Measurements from ENCODE around the gene ZFAND4. TPM values are rescaled to one million over a fixed set of nuclear protein-coding genes. Genes with fewer than 3 reads are reported as not detected.

ZFAND4 gene
- total and polyA plus RNA-seq, 2 donors from 2014 or later, result 6.6 to 17.4 TPM

DNA sequence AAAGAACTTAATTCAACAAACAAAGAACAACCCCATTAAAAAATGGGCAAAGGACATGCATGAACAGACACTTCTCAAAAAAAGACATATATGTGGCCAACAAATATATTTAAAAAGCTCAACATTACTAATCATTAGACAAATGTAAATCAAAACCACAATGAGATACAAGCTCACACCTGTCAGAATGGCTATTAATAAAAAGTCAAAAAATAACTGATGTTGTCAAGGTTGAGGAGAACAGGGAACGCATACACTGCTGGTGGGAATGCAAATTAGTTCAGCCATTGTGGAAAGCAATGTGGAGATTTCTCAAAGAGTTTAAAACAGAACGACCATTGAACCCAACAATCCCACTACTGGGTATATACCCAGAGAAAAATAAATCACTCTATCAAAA, 19.1 kb downstream of the ZFAND4 start:
- TF ChIP-seq, protein P1, sequence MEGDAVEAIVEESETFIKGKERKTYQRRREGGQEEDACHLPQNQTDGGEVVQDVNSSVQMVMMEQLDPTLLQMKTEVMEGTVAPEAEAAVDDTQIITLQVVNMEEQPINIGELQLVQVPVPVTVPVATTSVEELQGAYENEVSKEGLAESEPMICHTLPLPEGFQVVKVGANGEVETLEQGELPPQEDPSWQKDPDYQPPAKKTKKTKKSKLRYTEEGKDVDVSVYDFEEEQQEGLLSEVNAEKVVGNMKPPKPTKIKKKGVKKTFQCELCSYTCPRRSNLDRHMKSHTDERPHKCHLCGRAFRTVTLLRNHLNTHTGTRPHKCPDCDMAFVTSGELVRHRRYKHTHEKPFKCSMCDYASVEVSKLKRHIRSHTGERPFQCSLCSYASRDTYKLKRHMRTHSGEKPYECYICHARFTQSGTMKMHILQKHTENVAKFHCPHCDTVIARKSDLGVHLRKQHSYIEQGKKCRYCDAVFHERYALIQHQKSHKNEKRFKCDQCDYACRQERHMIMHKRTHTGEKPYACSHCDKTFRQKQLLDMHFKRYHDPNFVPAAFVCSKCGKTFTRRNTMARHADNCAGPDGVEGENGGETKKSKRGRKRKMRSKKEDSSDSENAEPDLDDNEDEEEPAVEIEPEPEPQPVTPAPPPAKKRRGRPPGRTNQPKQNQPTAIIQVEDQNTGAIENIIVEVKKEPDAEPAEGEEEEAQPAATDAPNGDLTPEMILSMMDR (IDR thresholded peaks at IDR 0.05; ENCODE audit: borderline replicate concordance, extremely low read depth, insufficient read depth), result no peak
- no peak for FAIRE-seq
- no peaks in the 10 kb centered on the region for H3K9me3 ChIP-seq (ENCODE audit: control insufficient read depth in 2 of 3, insufficient read depth in 1 of 3, low read length in 3 of 3)

DNA sequence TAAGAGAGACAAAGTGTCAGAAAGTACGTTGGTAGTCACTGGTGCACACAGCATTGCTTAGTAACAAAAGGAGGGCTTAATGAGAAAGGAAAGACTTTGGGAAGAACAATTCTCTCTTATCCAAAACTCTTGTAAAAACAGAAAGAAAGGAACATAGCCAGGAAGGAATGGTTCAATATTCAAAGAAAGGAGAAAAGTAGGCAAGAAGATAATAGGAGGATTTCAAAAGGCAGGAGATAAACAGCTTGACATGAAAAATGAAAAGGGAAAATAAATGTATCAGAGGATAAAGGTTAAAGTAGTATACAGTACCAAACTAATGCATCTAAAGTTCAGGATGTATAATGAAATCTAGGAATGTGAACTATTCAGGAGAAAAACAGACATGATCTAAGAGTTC, 20.1 kb downstream of the ZFAND4 start:
- intact Hi-C loops (cut with DNase I), result no loop called here
- TF ChIP-seq, protein P1 (IDR thresholded peaks at IDR 0.05; ENCODE audit: borderline replicate concordance, extremely low read depth, insufficient read depth), result no peak
- no peaks in the 10 kb centered on the region for H3K27me3 ChIP-seq (ENCODE audit: control insufficient read depth, insufficient read depth, low read length)
- no peaks in the 10 kb centered on the region for H3K9me3 ChIP-seq (ENCODE audit: control insufficient read depth in 2 of 3, insufficient read depth in 1 of 3, low read length in 3 of 3)
- no peak overlapping the region for H3K4me3 ChIP-seq (ENCODE audit: low read length in 3 of 3)
- DNase-seq (no peak), FAIRE-seq (no peak)
- no peak overlapping the region for H3K9ac ChIP-seq (ENCODE audit: low read length in 3 of 3)
- H3K4me1 ChIP-seq (ENCODE audit: control insufficient read depth in 2 of 3, insufficient read depth in 2 of 3, low read depth in 1 of 3, low read length in 3 of 3), result no peaks in the 10 kb centered on the region
- H3K27ac ChIP-seq (ENCODE audit: low read depth in 2 of 2, low read length in 2 of 2), result no peak overlapping the region
- peaks cover 0 to 15% (median 5%) of the 10 kb centered on the region in 3 donors for H3K36me3 ChIP-seq (ENCODE audit: control insufficient read depth in 2 of 3, insufficient read depth in 3 of 3, low read length in 3 of 3)

More for the DNA sequence above, 19.1 kb downstream of the ZFAND4 start:
- no peaks in the 10 kb centered on the region for H3K27me3 ChIP-seq (ENCODE audit: control insufficient read depth, insufficient read depth, low read length)
- DNase-seq, result no peak
- no peak overlapping the region for H3K27ac ChIP-seq (ENCODE audit: low read depth in 2 of 2, low read length in 2 of 2)
- no peaks in the 10 kb centered on the region for H3K4me1 ChIP-seq (ENCODE audit: control insufficient read depth in 2 of 3, insufficient read depth in 2 of 3, low read depth in 1 of 3, low read length in 3 of 3)
- H3K36me3 ChIP-seq (ENCODE audit: control insufficient read depth in 2 of 3, insufficient read depth in 3 of 3, low read length in 3 of 3), result peaks cover 0 to 6% (median 3%) of the 10 kb centered on the region in 3 donors
- no peak overlapping the region for H3K4me3 ChIP-seq (ENCODE audit: low read length in 3 of 3)
- H3K9ac ChIP-seq (ENCODE audit: low read length in 3 of 3), result no peak overlapping the region
- intact Hi-C loops (cut with DNase I), result no loop called here

DNA sequence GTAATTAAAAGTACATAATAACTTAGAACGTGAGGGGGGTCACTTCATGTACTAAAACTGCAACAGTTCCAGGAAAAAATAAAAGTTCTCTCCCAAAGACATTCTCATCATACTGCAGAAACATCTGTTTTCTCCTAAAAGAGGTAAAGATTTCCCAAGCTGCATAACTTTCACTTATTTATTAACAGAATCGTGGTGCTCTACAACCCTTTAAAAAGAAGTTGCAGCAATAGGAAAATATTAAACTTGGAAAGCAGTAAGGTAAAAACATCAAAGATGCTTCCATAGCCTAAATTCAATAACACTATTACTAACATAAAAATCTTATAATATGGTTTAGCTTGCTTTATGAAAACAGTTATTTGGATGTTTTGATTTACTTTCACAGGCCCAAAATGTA, 23.3 kb downstream of the ZFAND4 start:
- H3K27ac ChIP-seq (ENCODE audit: low read depth in 2 of 2, low read length in 2 of 2), result no peak overlapping the region
- TF ChIP-seq, protein P1 (IDR thresholded peaks at IDR 0.05; ENCODE audit: borderline replicate concordance, extremely low read depth, insufficient read depth), result no peak
- no peaks in the 10 kb centered on the region for H3K27me3 ChIP-seq (ENCODE audit: control insufficient read depth, insufficient read depth, low read length)
- intact Hi-C loops (cut with DNase I), result no loop called here
- FAIRE-seq (no peak), DNase-seq (peak in 1 of 5 donors; percentile 1)
- H3K36me3 ChIP-seq (ENCODE audit: control insufficient read depth in 2 of 3, insufficient read depth in 3 of 3, low read length in 3 of 3), result peaks cover 2 to 22% (median 9%) of the 10 kb centered on the region in 3 donors
- no peak overlapping the region for H3K9ac ChIP-seq (ENCODE audit: low read length in 3 of 3)
- no peaks in the 10 kb centered on the region for H3K9me3 ChIP-seq (ENCODE audit: control insufficient read depth in 2 of 3, insufficient read depth in 1 of 3, low read length in 3 of 3)
- H3K4me3 ChIP-seq (ENCODE audit: low read length in 3 of 3), result no peak overlapping the region
- no peaks in the 10 kb centered on the region for H3K4me1 ChIP-seq (ENCODE audit: control insufficient read depth in 2 of 3, insufficient read depth in 2 of 3, low read depth in 1 of 3, low read length in 3 of 3)

DNA sequence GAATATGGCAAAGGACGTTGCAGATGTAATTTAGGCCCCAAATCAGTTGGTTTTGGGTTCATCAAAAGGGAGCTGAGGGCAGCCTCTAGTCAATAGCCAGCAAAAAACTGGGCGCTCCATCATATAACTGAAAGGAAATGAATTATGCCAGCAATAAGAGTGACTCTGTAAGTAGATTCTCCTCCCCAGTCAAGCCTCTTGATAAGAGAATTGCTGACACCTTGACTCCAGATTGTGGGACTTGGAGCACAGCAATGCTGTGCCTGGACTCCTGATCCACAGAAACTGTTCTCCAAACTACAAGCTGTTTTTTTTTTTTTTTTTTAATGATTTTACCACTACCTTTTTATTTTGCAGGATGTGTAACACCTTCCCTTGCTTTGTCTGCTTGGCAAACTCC, 25.5 kb downstream of the ZFAND4 start:
- no peaks in the 10 kb centered on the region for H3K27me3 ChIP-seq (ENCODE audit: control insufficient read depth, insufficient read depth, low read length)
- peaks cover 2 to 22% (median 9%) of the 10 kb centered on the region in 3 donors for H3K36me3 ChIP-seq (ENCODE audit: control insufficient read depth in 2 of 3, insufficient read depth in 3 of 3, low read length in 3 of 3)
- DNase-seq, result no peak
- no peak overlapping the region for H3K4me3 ChIP-seq (ENCODE audit: low read length in 3 of 3)
- H3K27ac ChIP-seq (ENCODE audit: low read depth in 2 of 2, low read length in 2 of 2), result no peak overlapping the region
- no peaks in the 10 kb centered on the region for H3K4me1 ChIP-seq (ENCODE audit: control insufficient read depth in 2 of 3, insufficient read depth in 2 of 3, low read depth in 1 of 3, low read length in 3 of 3)
- FAIRE-seq, result no peak
- intact Hi-C loops (cut with DNase I), result no loop called here
- H3K9ac ChIP-seq (ENCODE audit: low read length in 3 of 3), result no peak overlapping the region
- no peaks in the 10 kb centered on the region for H3K9me3 ChIP-seq (ENCODE audit: control insufficient read depth in 2 of 3, insufficient read depth in 1 of 3, low read length in 3 of 3)
- TF ChIP-seq, protein P1 (IDR thresholded peaks at IDR 0.05; ENCODE audit: borderline replicate concordance, extremely low read depth, insufficient read depth), result no peak
